A549 (cell line): ENCODE measurements around the gene ARMH3. TPM values are rescaled to one million over a fixed set of nuclear protein-coding genes. Genes with fewer than 3 reads are reported as not detected.
A peak's percentile ranks its signal among the peaks of the same experiment; 100 is the strongest.

Experiments used
- ATAC-seq, 2 experiments: fragments of 200-7000 bp in 1 of 2; fragments of >200 bp in 1 of 2; cut with Nextera tagmentation in 1 of 2; cut with Tn5 transposase in 1 of 2; 3 replicates each; pipeline versions ENCODE4 v1.8.0 to v1.9.1; 2018 to 2020; ENCODE audit warnings: mild to moderate bottlenecking in 1 of 2, moderate library complexity in 1 of 2
- CTCF ChIA-PET: fragments of 300-600 bp; sonication (Branson Sonifier 250); formaldehyde crosslinking; extraction: SDS; loops from one replicate; lab custom pipeline; 2021; ENCODE audit warnings: antibody characterized with exemption, inconsistent platforms; lab: Yijun Ruan, JAX
- POLR2A ChIA-PET: fragments of 350-600 bp; formaldehyde crosslinking; extraction: SDS; loops from one replicate; lab custom pipeline; 2021; ENCODE audit warnings: antibody characterized with exemption, inconsistent platforms; lab: Yijun Ruan, JAX
- DNase-seq, 2 experiments: peaks; one replicate each; pipeline versions ENCODE4 v3.0.0 to v3.0.0-alpha.2; 2011 to 2016; ENCODE audit warnings: low read depth in 1 of 2, low spot score in 1 of 2
- FAIRE-seq: peaks from 2 replicates; lab custom pipeline; 2011; peaks lifted over from hg19 to GRCh38; lab: Jason Lieb, UNC
- H3K27ac ChIP-seq, 2 experiments: fragments of >200 bp; sonication (Bioruptor Twin); formaldehyde crosslinking; 3 replicates each; pipeline ENCODE4 v1.5.1; 2016 to 2017
- H3K4me1 ChIP-seq: fragments of >200 bp; sonication (Bioruptor Twin); formaldehyde crosslinking; 3 replicates; pipeline ENCODE4 v1.6.1; 2016
- H3K4me2 ChIP-seq: fragments of >200 bp; sonication (Bioruptor Twin); formaldehyde crosslinking; 3 replicates; pipeline ENCODE4 v1.6.1; 2016
- H3K4me3 ChIP-seq: fragments of >200 bp; sonication (Bioruptor Twin); formaldehyde crosslinking; 3 replicates; pipeline ENCODE4 v1.5.1; 2016
- H3K9me3 ChIP-seq: fragments of >200 bp; sonication (Bioruptor Twin); formaldehyde crosslinking; 3 replicates; pipeline ENCODE4 v1.6.1; 2016
- ATOH8 ChIP-seq: fragments of 250-450 bp; sonication (Bioruptor Pico); IDR thresholded peaks from 2 replicates; pipeline ENCODE4 v1.5.0; 2020; ENCODE audit warnings: low read depth, mild to moderate bottlenecking, moderate library complexity
- BHLHE40 ChIP-seq: IDR thresholded peaks from 2 replicates; pipeline ENCODE4 v1.6.1; 2012; ENCODE audit warnings: low read depth, low read length, inconsistent platforms
- CBX2 ChIP-seq: fragments of 200-600 bp; sonication (generic); IDR thresholded peaks from 2 replicates; pipeline ENCODE4 v1.6.1; 2016; ENCODE audit warnings: low read depth, mild to moderate bottlenecking, borderline replicate concordance
- CBX8 ChIP-seq: fragments of 200-600 bp; sonication (generic); IDR thresholded peaks from 2 replicates; pipeline ENCODE4 v1.6.1; 2016
- CHD2 ChIP-seq: fragments of 150-350 bp; IDR thresholded peaks from 2 replicates; pipeline ENCODE4 v1.6.1; 2014; ENCODE audit warnings: low read length; ENCODE audit not compliant: partially characterized antibody
- CTCF ChIP-seq: fragments of >200 bp; sonication (Bioruptor Twin); formaldehyde crosslinking; IDR thresholded peaks from 3 replicates; pipeline ENCODE4 v1.5.1; 2016
- E2F6 ChIP-seq: IDR thresholded peaks from 2 replicates; pipeline ENCODE4 v1.6.1; 2012; ENCODE audit warnings: low read depth, borderline replicate concordance
- EHMT2 ChIP-seq: fragments of 200-600 bp; sonication (generic); IDR thresholded peaks from 2 replicates; pipeline ENCODE4 v1.6.1; 2016; ENCODE audit warnings: antibody characterized with exemption, low read depth, mild to moderate bottlenecking, moderate library complexity
- ELK1 ChIP-seq: fragments of 150-350 bp; IDR thresholded peaks from 2 replicates; pipeline ENCODE4 v1.6.1; 2014; ENCODE audit warnings: low read depth, mild to moderate bottlenecking, low read length
- FOSL2 ChIP-seq, 2 experiments: fragments of 450-650 bp in 1 of 2; fragments of >200 bp in 1 of 2; sonication (Bioruptor Twin) in 1 of 2; formaldehyde crosslinking; IDR thresholded peaks; 2 replicates each; pipeline versions ENCODE4 v1.5.0 to v1.6.1; 2016 to 2020; ENCODE audit warnings: mild to moderate bottlenecking in 1 of 2, moderate library complexity in 1 of 2
- FOXS1 ChIP-seq: fragments of 250-450 bp; sonication (Bioruptor Pico); IDR thresholded peaks from 2 replicates; pipeline ENCODE4 v1.5.0; 2020; ENCODE audit warnings: mild to moderate bottlenecking, moderate library complexity
- GATA3 ChIP-seq: IDR thresholded peaks from 2 replicates; pipeline ENCODE4 v1.6.1; 2012; ENCODE audit warnings: borderline replicate concordance
- HDAC2 ChIP-seq: fragments of 200-600 bp; sonication (generic); IDR thresholded peaks from 2 replicates; pipeline ENCODE4 v1.6.1; 2016
- HES2 ChIP-seq: fragments of >200 bp; sonication (Bioruptor Twin); formaldehyde crosslinking; IDR thresholded peaks from 2 replicates; pipeline ENCODE4 v1.6.1; 2016
- HEYL ChIP-seq: fragments of 250-450 bp; sonication (Bioruptor Pico); IDR thresholded peaks from 2 replicates; pipeline ENCODE4 v1.8.0; 2021; ENCODE audit warnings: mild to moderate bottlenecking, moderate library complexity
- HOXA7 ChIP-seq: fragments of 250-450 bp; sonication (Bioruptor Pico); IDR thresholded peaks from 2 replicates; pipeline ENCODE4 v1.5.0; 2020; ENCODE audit warnings: mild to moderate bottlenecking, moderate library complexity
- JUN ChIP-seq, 2 experiments: fragments of >200 bp; sonication (Bioruptor Twin); formaldehyde crosslinking; IDR thresholded peaks; 2 replicates in 1 of 2; 3 replicates in 1 of 2; pipeline ENCODE4 v1.6.1; 2016 to 2017
- JUNB ChIP-seq: fragments of >200 bp; sonication (Bioruptor Twin); formaldehyde crosslinking; IDR thresholded peaks from 2 replicates; pipeline ENCODE4 v1.6.1; 2016
- KDM5A ChIP-seq: fragments of 200-600 bp; sonication (generic); IDR thresholded peaks from 2 replicates; pipeline ENCODE4 v1.6.1; 2016; ENCODE audit warnings: antibody characterized with exemption, mild to moderate bottlenecking
- MAFK ChIP-seq: fragments of 450-650 bp; IDR thresholded peaks from 2 replicates; pipeline ENCODE4 v1.6.1; 2014; ENCODE audit not compliant: partially characterized antibody
- MAX ChIP-seq: IDR thresholded peaks from 2 replicates; pipeline ENCODE4 v1.6.1; 2012
- MAZ ChIP-seq: fragments of 150-350 bp; IDR thresholded peaks from 2 replicates; pipeline ENCODE4 v1.6.1; 2014; ENCODE audit warnings: antibody characterized with exemption, low read depth, low read length, borderline replicate concordance
- NFE2L2 ChIP-seq: fragments of 150-350 bp; conservative IDR thresholded peaks from 2 replicates; pipeline ENCODE4 v1.6.1; 2014; ENCODE audit warnings: low read length
- NPAS2 ChIP-seq: fragments of 250-450 bp; sonication (Bioruptor Pico); IDR thresholded peaks from 2 replicates; pipeline ENCODE4 v1.8.0; 2022; ENCODE audit warnings: mild to moderate bottlenecking, moderate library complexity, borderline replicate concordance
- POLR2A ChIP-seq: IDR thresholded peaks from 2 replicates; pipeline ENCODE4 v1.6.1; 2012; ENCODE audit warnings: mild to moderate bottlenecking, low read length
- POLR2AphosphoS2 ChIP-seq: conservative IDR thresholded peaks from 2 replicates; pipeline ENCODE4 v1.6.1; 2012; ENCODE audit warnings: low read length, improper control_type of control experiment, inconsistent platforms
- RAD21 ChIP-seq, 2 experiments: fragments of >200 bp in 1 of 2; sonication (Bioruptor Twin) in 1 of 2; formaldehyde crosslinking in 1 of 2; IDR thresholded peaks in 1 of 2; conservative IDR thresholded peaks in 1 of 2; 2 replicates in 1 of 2; 3 replicates in 1 of 2; pipeline ENCODE4 v1.6.1; 2012 to 2018; ENCODE audit warnings: inconsistent platforms in 1 of 2
- RFX5 ChIP-seq: fragments of 450-650 bp; IDR thresholded peaks from 2 replicates; pipeline ENCODE4 v1.7.1; 2014; ENCODE audit warnings: antibody characterized with exemption, mild to moderate bottlenecking, moderate library complexity
- RNF2 ChIP-seq: fragments of 200-600 bp; sonication (generic); IDR thresholded peaks from 2 replicates; pipeline ENCODE4 v1.6.1; 2016; ENCODE audit warnings: low read depth, mild to moderate bottlenecking, antibody characterized with exemption, moderate library complexity, borderline replicate concordance
- SMC3 ChIP-seq: fragments of >200 bp; sonication (Bioruptor Twin); formaldehyde crosslinking; IDR thresholded peaks from 3 replicates; pipeline ENCODE4 v1.6.1; 2018; ENCODE audit warnings: inconsistent platforms
- SREBF2 ChIP-seq: fragments of 450-650 bp; IDR thresholded peaks from 2 replicates; pipeline ENCODE4 v1.6.1; 2014; ENCODE audit warnings: mild to moderate bottlenecking, moderate library complexity
- TFCP2L1 ChIP-seq: fragments of 250-450 bp; sonication (Bioruptor Pico); IDR thresholded peaks from 2 replicates; pipeline ENCODE4 v1.5.0; 2021; ENCODE audit warnings: mild to moderate bottlenecking
- TP53 ChIP-seq: fragments of 250-450 bp; sonication (Bioruptor Pico); IDR thresholded peaks from 2 replicates; pipeline ENCODE4 v1.5.0; 2021; ENCODE audit warnings: mild to moderate bottlenecking, moderate library complexity
- ZC3H11A ChIP-seq: fragments of 450-650 bp; IDR thresholded peaks from 2 replicates; pipeline ENCODE4 v1.6.1; 2014; ENCODE audit warnings: antibody characterized with exemption, mild to moderate bottlenecking
- ZSCAN20 ChIP-seq: fragments of 250-450 bp; sonication (Bioruptor Pico); IDR thresholded peaks from 2 replicates; pipeline ENCODE4 v1.8.0; 2022; ENCODE audit warnings: mild to moderate bottlenecking, moderate library complexity
- WGBS: methylation state at CpG from one replicate; pipeline ENCODE4 v1.1.6; 2017; ENCODE audit errors: missing lambda C conversion rate; 5-methylcytosine and 5-hydroxymethylcytosine counted together
- polyA plus RNA-seq, 4 experiments: library from polyadenylated mRNA; depleted of rRNA in 3 of 4; stranded (reverse); fragments of >200 nt; fragmentation: RNase III in 1 of 4; extraction: RNeasy Plus Mini Kit Qiagen cat#74134 plus additional on column Dnase treatment in 1 of 4; gene quantifications; 2 replicates in 3 of 4; 3 replicates in 1 of 4; pipeline ENCODE4 v1.2.3, GENCODE V29; 2011 to 2017

The ARMH3 gene
- polyA plus RNA-seq, 2 of the 4 experiments (the other 2 are of a cell fraction): 12.7 to 17.3 TPM

- no peak for TF ChIP-seq CTCF
- TF ChIP-seq KDM5A: no peak
- no peak for TF ChIP-seq ELK1
- no peak for TF ChIP-seq CBX2
- TF ChIP-seq RAD21 (conservative IDR thresholded peaks at IDR 0.05 in 1 of 2, IDR thresholded peaks at IDR 0.05 in 1 of 2): no peak
- no peak for TF ChIP-seq E2F6
- no peak for TF ChIP-seq ZSCAN20 (CRISPR knock-in tag)
- TF ChIP-seq FOXS1 (CRISPR knock-in tag): no peak
- TF ChIP-seq CBX8: no peak
- TF ChIP-seq HES2: no peak
- no peak for TF ChIP-seq MAX
- TF ChIP-seq FOSL2 (IDR thresholded peaks at IDR 0.05): no peak
- TF ChIP-seq FOSL2 (CRISPR knock-in tag; IDR thresholded peaks at IDR 0.05): no peak
- no peak for TF ChIP-seq RNF2
- TF ChIP-seq EHMT2: no peak
- TF ChIP-seq ATOH8 (CRISPR knock-in tag): no peak
- TF ChIP-seq HOXA7: no peak
- TF ChIP-seq POLR2A: no peak
- TF ChIP-seq JUN (IDR thresholded peaks at IDR 0.05): no peak
- no peak for TF ChIP-seq JUNB
- no peak for TF ChIP-seq TP53 (CRISPR knock-in tag)
- DNase-seq: no peak
Observed at GRCh38 chr10:101939729-101940128, 116.2 kb downstream of the ARMH3 start.

GRCh38 chr10:101939008-101939648 is 116.8 kb downstream of the ARMH3 start:
- Histone ChIP-seq H3K4me3 (0 out of 3 replicates have a peak overlapping the region, but pooled peaks have one; percentile 1), H3K27ac (peak overlapping the region; percentile 82 to 84), H3K4me2 (peak overlapping the region; percentile 75), H3K9me3 (no peaks in the 10 kb centered on the region), H3K4me1 (peaks cover 66% of the 10 kb centered on the region)
- CTCF ChIA-PET: interaction anchor here (0.7 to 2.6 kb wide), 5 partner anchors 18 to 98 kb away, joined by 3 to 7 read pairs (median 5); no protein-coding TSS in a partner anchor
- DNase-seq (peak; percentile 9 to 79), ATAC-seq (peak; percentile 82 to 88), FAIRE-seq (peak; percentile 32)
- 3% methylated on average over 3 of the region's 3 CpGs for WGBS
- POLR2A ChIA-PET: no interaction called here
- TF ChIP-seq HDAC2: no peak
- TF ChIP-seq TFCP2L1 (CRISPR knock-in tag): no peak
- no peak for TF ChIP-seq NFE2L2
- TF ChIP-seq CBX8: no peak
- TF ChIP-seq POLR2AphosphoS2: no peak
- TF ChIP-seq MAFK: peak; percentile 4
- TF ChIP-seq SREBF2: no peak
- TF ChIP-seq FOSL2 (IDR thresholded peaks at IDR 0.05): peak; percentile 92
- TF ChIP-seq FOSL2 (CRISPR knock-in tag; IDR thresholded peaks at IDR 0.05): peak; percentile 79
- TF ChIP-seq JUN (IDR thresholded peaks at IDR 0.05): peak; percentile 61 to 66; a peak in 2 of 5 replicates
- TF ChIP-seq HOXA7: no peak
- TF ChIP-seq GATA3: 0 out of 2 replicates have a peak, but pooled peaks have one; percentile 34
- no peak for TF ChIP-seq ZC3H11A
- no peak for TF ChIP-seq MAZ
- no peak for TF ChIP-seq BHLHE40
- no peak for TF ChIP-seq HEYL
- TF ChIP-seq CHD2: no peak
- no peak for TF ChIP-seq RFX5
- no peak for TF ChIP-seq SMC3
- no peak for TF ChIP-seq NPAS2 (CRISPR knock-in tag)
- peak; percentile 66 for TF ChIP-seq HES2

More at GRCh38 chr10:101939729-101940128, 116.2 kb downstream of the ARMH3 start:
- Histone ChIP-seq H3K9me3 (no peaks in the 10 kb centered on the region), H3K4me1 (peaks cover 62% of the 10 kb centered on the region), H3K4me3 (0 out of 3 replicates have a peak overlapping the region, but pooled peaks have one; percentile 1), H3K4me2 (peak overlapping the region; percentile 75), H3K27ac (peak overlapping the region; percentile 82 to 84)
- ChIA-PET POLR2A (no interaction called here), CTCF (interaction anchor here (0.7 to 4.0 kb wide), 6 partner anchors 18 to 99 kb away, joined by 3 to 20 read pairs (median 6); no protein-coding TSS in a partner anchor)
- ATAC-seq (peak; percentile 36 to 51; a peak in 4 of 6 replicates), FAIRE-seq (no peak)
- WGBS: 60% methylated on average over 3 of the region's 3 CpGs
